K562 (cell line): ENCODE measurements around the gene TMEM214. TPM values are rescaled to one million over a fixed set of nuclear protein-coding genes. Genes with fewer than 3 reads are reported as not detected.

Source experiments
- DACH1 ChIP-seq: fragments of 450-650 bp; IDR thresholded peaks from 2 replicates; pipeline ENCODE4 v1.6.1; 2018; ENCODE audit not compliant: partially characterized antibody
- DEAF1 ChIP-seq: fragments of 450-650 bp; formaldehyde crosslinking; IDR thresholded peaks from 2 replicates; pipeline ENCODE4 v1.4.0; 2020; ENCODE audit warnings: mild to moderate bottlenecking, moderate library complexity
- ERF ChIP-seq: fragments of 450-650 bp; formaldehyde crosslinking; IDR thresholded peaks from 2 replicates; pipeline ENCODE4 v1.4.0; 2020; ENCODE audit warnings: mild to moderate bottlenecking, mixed read lengths
- ETV5 ChIP-seq: sonication (generic); formaldehyde crosslinking; IDR thresholded peaks from 2 replicates; pipeline ENCODE4 v1.4.0; 2020; ENCODE audit warnings: low read depth, mild to moderate bottlenecking, missing genetic modification reagents
- FOXA1 ChIP-seq: fragments of 450-650 bp; IDR thresholded peaks from 2 replicates; pipeline ENCODE4 v1.6.1; 2016; ENCODE audit warnings: mild to moderate bottlenecking, borderline replicate concordance
- HNRNPLL ChIP-seq: fragments of 200-400 bp; formaldehyde crosslinking; IDR thresholded peaks from 2 replicates; pipeline ENCODE4 v1.6.1; 2017; ENCODE audit warnings: low read length, low read depth, mild to moderate bottlenecking; ENCODE audit not compliant: poor library complexity, severe bottlenecking
- IRF2 ChIP-seq: sonication (generic); formaldehyde crosslinking; IDR thresholded peaks from 2 replicates; pipeline ENCODE4 v1.8.1; 2022; ENCODE audit warnings: mild to moderate bottlenecking, missing genetic modification reagents
- NFE2L1 ChIP-seq: fragments of 450-650 bp; IDR thresholded peaks from 2 replicates; pipeline ENCODE4 v1.6.1; 2016; ENCODE audit warnings: missing genetic modification characterization, low read depth, mild to moderate bottlenecking, missing compliant biosample characterization, moderate library complexity, borderline replicate concordance
- NRF1 ChIP-seq, 2 experiments: fragments of 450-650 bp; IDR thresholded peaks in 1 of 2; conservative IDR thresholded peaks in 1 of 2; 2 replicates each; pipeline ENCODE4 v1.6.1; 2014; ENCODE audit warnings: mild to moderate bottlenecking in 2 of 2
- POLR2AphosphoS5 ChIP-seq: IDR thresholded peaks from 2 replicates; pipeline ENCODE4 v1.6.1; 2011; ENCODE audit warnings: mild to moderate bottlenecking, low read depth, low read length, moderate library complexity; ENCODE audit not compliant: control insufficient read depth, insufficient read depth
- RHOXF2B ChIP-seq: fragments of 250-450 bp; sonication (Bioruptor Pico); conservative IDR thresholded peaks from 2 replicates; pipeline ENCODE4 v1.5.1; 2021
- SIN3A ChIP-seq, 2 experiments: fragments of 150-350 bp in 1 of 2; IDR thresholded peaks; 2 replicates each; pipeline ENCODE4 v1.6.1; 2011 to 2016; ENCODE audit warnings: borderline replicate concordance in 2 of 2, low read depth in 2 of 2, low read length in 2 of 2, mild to moderate bottlenecking in 2 of 2, moderate library complexity in 2 of 2; ENCODE audit not compliant: control insufficient read depth in 1 of 2
- SIN3B ChIP-seq: fragments of 450-650 bp; IDR thresholded peaks from 2 replicates; pipeline ENCODE4 v1.6.1; 2017; ENCODE audit warnings: low read depth, mild to moderate bottlenecking, moderate library complexity
- SOX6 ChIP-seq: fragments of 450-650 bp; IDR thresholded peaks from 2 replicates; pipeline ENCODE4 v1.6.1; 2014; ENCODE audit warnings: mild to moderate bottlenecking
- SRSF7 ChIP-seq: fragments of 200-400 bp; formaldehyde crosslinking; optimal IDR thresholded peaks from 2 replicates; pipeline ENCODE3; 2017; ENCODE audit warnings: mild to moderate bottlenecking, low read depth, low read length
- ZBTB17 ChIP-seq: fragments of 450-650 bp; formaldehyde crosslinking; IDR thresholded peaks from 2 replicates; pipeline ENCODE4 v1.4.0; 2020; ENCODE audit warnings: mild to moderate bottlenecking
- ZBTB5 ChIP-seq: fragments of 450-650 bp; IDR thresholded peaks from 2 replicates; pipeline ENCODE4 v1.6.1; 2017; ENCODE audit warnings: antibody characterized with exemption
- ZFP1 ChIP-seq: fragments of 450-650 bp; formaldehyde crosslinking; IDR thresholded peaks from 2 replicates; pipeline ENCODE4 v1.4.0; 2020; ENCODE audit warnings: mild to moderate bottlenecking, mixed read lengths
- ZNF316 ChIP-seq: fragments of 450-650 bp; IDR thresholded peaks from 2 replicates; pipeline ENCODE4 v1.6.1; 2016
- polyA plus RNA-seq, 8 experiments: library from polyadenylated mRNA; depleted of rRNA in 4 of 8; stranded (reverse) in 5 of 8; unstranded in 3 of 8; fragments of >200 nt; fragmentation: Nextera tagmentation in 2 of 8; fragmentation: Illumina TruSeq in 1 of 8; extraction: Ambion mirVana in 2 of 8; extraction: Trizol in 1 of 8; gene quantifications; 2 replicates each; pipeline versions ENCODE4 v1.2.1 to v1.2.3, GENCODE V29; 2011 to 2014; ENCODE audit warnings: inconsistent platforms in 1 of 8, missing spikeins in 1 of 8
- total RNA-seq, 7 experiments: library from RNA; depleted of rRNA in 6 of 7; stranded (reverse); fragments of >200 nt in 6 of 7; fragmentation: Illumina TruSeq in 2 of 7; extraction: Trizol in 2 of 7; gene quantifications; 2 replicates each; pipeline versions ENCODE4 v1.2.1 to v1.2.3, GENCODE V29; 2011 to 2021; ENCODE audit warnings: low replicate concordance in 1 of 7
- TF ChIP-seq, protein P1 (sequence below): sonication (generic); formaldehyde crosslinking; IDR thresholded peaks from 2 replicates; pipeline ENCODE4 v1.8.1; 2023; ENCODE audit warnings: mild to moderate bottlenecking, missing genetic modification reagents, moderate library complexity
- TF ChIP-seq, protein P2 (sequence below): fragments of 450-650 bp; formaldehyde crosslinking; IDR thresholded peaks from 2 replicates; pipeline ENCODE4 v1.4.0; 2020; ENCODE audit warnings: mild to moderate bottlenecking, moderate library complexity

The TMEM214 gene
- total and polyA plus RNA-seq, 9 of the 15 experiments (the other 6 are each of a cell fraction or from before 2014, with no cell fraction given): 11.4 to 81.4 (median 44.1) TPM

DNA sequence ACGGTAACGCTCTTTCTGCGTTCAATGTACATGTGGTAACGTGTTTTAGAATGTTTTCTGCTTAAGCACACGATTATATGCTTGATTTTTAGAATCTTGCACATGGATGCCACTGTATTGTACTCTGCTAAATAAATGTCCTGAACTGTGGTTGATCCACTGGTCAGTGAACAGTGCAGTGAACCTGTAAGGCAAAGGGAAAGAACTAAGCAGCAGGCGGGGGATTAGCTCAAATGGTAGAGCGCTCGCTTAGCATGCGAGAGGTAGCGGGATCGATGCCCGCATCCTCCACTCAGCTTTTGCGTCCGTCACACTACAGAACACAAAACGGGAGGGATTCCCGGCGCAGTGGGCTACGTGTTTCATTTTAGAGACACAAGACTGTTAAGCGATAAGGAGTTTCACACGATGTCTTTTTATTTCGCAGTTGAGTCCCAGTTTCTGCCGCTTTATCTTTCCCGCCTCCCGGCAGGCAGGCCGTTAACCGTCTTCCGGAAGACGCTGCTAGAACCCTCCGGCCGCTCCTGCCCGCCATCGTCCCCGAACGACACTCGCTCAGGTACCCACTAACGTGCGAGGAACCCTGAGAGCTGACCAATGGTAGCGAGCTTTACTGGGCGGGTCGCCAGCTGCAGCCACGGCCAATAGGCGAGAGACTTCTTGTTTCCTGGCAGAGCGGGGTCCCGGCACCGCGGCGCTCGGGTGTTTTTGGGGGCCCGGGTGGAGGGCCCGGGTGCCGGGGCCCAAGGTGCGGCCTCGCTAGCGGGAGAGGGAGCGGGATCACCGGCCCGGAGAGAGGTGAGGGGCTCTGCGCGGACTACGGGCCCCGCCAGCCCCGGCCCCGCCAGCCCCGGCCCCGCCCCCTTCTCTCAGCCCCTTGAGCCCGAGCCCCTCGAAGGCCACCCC lies 18.5 kb downstream of the TMEM214 start, which contains the start of gene AGBL5 (continued):
- TF ChIP-seq ZBTB5: peak; percentile 70
- TF ChIP-seq NFE2L1: no peak
- TF ChIP-seq ZBTB17 (CRISPR knock-in tag): no peak; the same call in 1 of the 2 replicates
- peak; percentile 72; the same call in 1 of the 2 replicates for TF ChIP-seq ETV5 (CRISPR knock-in tag)
- peak; percentile 14 for TF ChIP-seq SOX6
- no peak for TF ChIP-seq SRSF7
- TF ChIP-seq HNRNPLL: peak; percentile 71
- TF ChIP-seq NRF1 (conservative IDR thresholded peaks at IDR 0.05 in 1 of 2, IDR thresholded peaks at IDR 0.05 in 1 of 2): peak; percentile 52 to 57
- 0 out of 2 replicates have a peak, but pooled peaks have one; percentile 9 for TF ChIP-seq DEAF1 (CRISPR knock-in tag)
- TF ChIP-seq SIN3A (IDR thresholded peaks at IDR 0.05; ENCODE audit: borderline replicate concordance in 2 of 2, control insufficient read depth in 1 of 2, low read depth in 2 of 2, low read length in 2 of 2): peak in 1 of 2 experiments; percentile 27; a peak in 1 of 4 replicates
- 0 out of 2 replicates have a peak, but pooled peaks have one; percentile 27 for TF ChIP-seq RHOXF2B (CRISPR knock-in tag)
- TF ChIP-seq, protein P1, sequence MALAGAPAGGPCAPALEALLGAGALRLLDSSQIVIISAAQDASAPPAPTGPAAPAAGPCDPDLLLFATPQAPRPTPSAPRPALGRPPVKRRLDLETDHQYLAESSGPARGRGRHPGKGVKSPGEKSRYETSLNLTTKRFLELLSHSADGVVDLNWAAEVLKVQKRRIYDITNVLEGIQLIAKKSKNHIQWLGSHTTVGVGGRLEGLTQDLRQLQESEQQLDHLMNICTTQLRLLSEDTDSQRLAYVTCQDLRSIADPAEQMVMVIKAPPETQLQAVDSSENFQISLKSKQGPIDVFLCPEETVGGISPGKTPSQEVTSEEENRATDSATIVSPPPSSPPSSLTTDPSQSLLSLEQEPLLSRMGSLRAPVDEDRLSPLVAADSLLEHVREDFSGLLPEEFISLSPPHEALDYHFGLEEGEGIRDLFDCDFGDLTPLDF: peak; percentile 62; the same call in 1 of the 2 replicates
- TF ChIP-seq FOXA1: no peak
- no peak for TF ChIP-seq DACH1
- no peak for TF ChIP-seq ZFP1
- peak; percentile 78; the same call in 1 of the 2 replicates for TF ChIP-seq ERF (CRISPR knock-in tag)
- TF ChIP-seq, protein P2, sequence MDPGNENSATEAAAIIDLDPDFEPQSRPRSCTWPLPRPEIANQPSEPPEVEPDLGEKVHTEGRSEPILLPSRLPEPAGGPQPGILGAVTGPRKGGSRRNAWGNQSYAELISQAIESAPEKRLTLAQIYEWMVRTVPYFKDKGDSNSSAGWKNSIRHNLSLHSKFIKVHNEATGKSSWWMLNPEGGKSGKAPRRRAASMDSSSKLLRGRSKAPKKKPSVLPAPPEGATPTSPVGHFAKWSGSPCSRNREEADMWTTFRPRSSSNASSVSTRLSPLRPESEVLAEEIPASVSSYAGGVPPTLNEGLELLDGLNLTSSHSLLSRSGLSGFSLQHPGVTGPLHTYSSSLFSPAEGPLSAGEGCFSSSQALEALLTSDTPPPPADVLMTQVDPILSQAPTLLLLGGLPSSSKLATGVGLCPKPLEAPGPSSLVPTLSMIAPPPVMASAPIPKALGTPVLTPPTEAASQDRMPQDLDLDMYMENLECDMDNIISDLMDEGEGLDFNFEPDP (CRISPR knock-in tag): no peak; the same call in 1 of the 2 replicates
- TF ChIP-seq SIN3B: peak; percentile 33; the same call in 1 of the 2 replicates
- TF ChIP-seq ZNF316: no peak
- no peak for TF ChIP-seq IRF2 (CRISPR knock-in tag)
- TF ChIP-seq POLR2AphosphoS5: no peak; the same call in 1 of the 2 replicates
